Esophagus squamous epithelium (tissue), 5 donors: ENCODE data around the gene MCM6. TPM values are rescaled to one million over a fixed set of nuclear protein-coding genes. Genes with fewer than 3 reads are reported as not detected.

ENCODE experiments used
- DNase-seq: peaks from one replicate; lab custom pipeline; 2025; lab: John Stamatoyannopoulos, UW
- H3K27ac ChIP-seq, 4 donors: fragments of 200-600 bp; sonication (generic); one replicate each; pipeline ENCODE4 v1.5.1; 2016 to 2019; ENCODE audit warnings: mild to moderate bottlenecking in 1 of 4
- H3K27me3 ChIP-seq, 4 donors: fragments of 200-600 bp; sonication (generic); 1 replicate in 3 of 4; 2 replicates in 1 of 4; pipeline versions ENCODE4 v1.5.1 to v1.6.0; 2017 to 2021; ENCODE audit warnings: antibody characterized with exemption in 1 of 4
- H3K36me3 ChIP-seq, 3 donors: fragments of 200-600 bp; sonication (generic); one replicate each; pipeline ENCODE4 v1.5.1; 2016 to 2019
- H3K4me1 ChIP-seq, 3 donors: fragments of 200-600 bp; sonication (generic); one replicate each; pipeline ENCODE4 v1.5.1; 2017 to 2019
- H3K4me3 ChIP-seq, 4 donors: fragments of 200-600 bp; sonication (generic); 1 replicate in 3 of 4; 2 replicates in 1 of 4; pipeline ENCODE4 v1.5.1; 2016 to 2019; ENCODE audit warnings: mild to moderate bottlenecking in 2 of 4, moderate library complexity in 1 of 4
- H3K9me3 ChIP-seq, 3 donors: fragments of 200-600 bp; sonication (generic); one replicate each; pipeline ENCODE4 v1.5.1; 2016 to 2019
- POLR2A ChIP-seq, 4 donors: fragments of 450-650 bp; IDR thresholded peaks; one replicate each; pipeline ENCODE4 v1.6.1; 2017; ENCODE audit warnings: antibody characterized with exemption in 4 of 4, mild to moderate bottlenecking in 4 of 4, moderate library complexity in 3 of 4
- WGBS, 2 donors: methylation state at CpG; one replicate each; pipeline ENCODE4 v1.1.5; 2018; 5-methylcytosine and 5-hydroxymethylcytosine counted together
- intact Hi-C: fragments of 100-400 bp; cut with DNase I; formaldehyde crosslinking; loops from one replicate; pipeline ENCODE4 v1.15.0; 2022
- total RNA-seq, 4 donors: library from RNA; depleted of rRNA; stranded (reverse); fragments of >200 nt; gene quantifications; one replicate each; pipeline ENCODE4 v1.1.0, GENCODE V29; 2016
- TF ChIP-seq, protein P1 (sequence below), 6 experiments: fragments of 450-650 bp in 4 of 6; fragments of 200-600 bp in 2 of 6; sonication (generic) in 2 of 6; IDR thresholded peaks; one replicate each; pipeline ENCODE4 v1.5.1; 2016 to 2019; ENCODE audit warnings: antibody characterized with exemption in 6 of 6, mild to moderate bottlenecking in 4 of 6, moderate library complexity in 4 of 6
- donor health status: DM: yes; HTN: yes; CAD: no.

Gene MCM6
- total RNA-seq, 4 donors from 2014 or later, result 9.0 to 25.5 (median 16.6) TPM

DNA sequence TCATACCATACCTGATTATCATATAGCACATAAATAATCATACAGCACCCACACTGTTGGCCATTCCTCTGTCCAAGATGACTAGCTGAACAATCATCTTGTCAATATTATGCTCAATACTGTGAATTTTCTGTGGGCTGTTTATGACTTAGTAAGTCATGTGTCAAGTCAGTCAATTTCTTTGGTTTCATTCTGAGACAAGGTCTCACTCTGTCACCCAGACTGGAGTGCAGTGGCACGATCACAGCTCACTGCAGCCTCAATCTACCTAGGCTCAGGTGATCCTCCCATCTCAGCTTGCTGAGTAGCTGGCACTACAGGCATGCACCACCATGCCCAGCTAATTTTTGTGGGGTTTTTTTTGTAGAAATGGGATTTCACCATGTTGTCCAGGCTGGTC is 5.7 kb downstream of the MCM6 start:
- peaks cover 0 to 70% (median 0%) of the 10 kb centered on the region in 3 donors for H3K36me3 ChIP-seq
- 50% methylated on average over 1 of the region's 1 CpG; no CpG with 5 or more reads in 1 of the 2 donors for WGBS, 2 donors
- intact Hi-C loops, result no loop called here

DNA sequence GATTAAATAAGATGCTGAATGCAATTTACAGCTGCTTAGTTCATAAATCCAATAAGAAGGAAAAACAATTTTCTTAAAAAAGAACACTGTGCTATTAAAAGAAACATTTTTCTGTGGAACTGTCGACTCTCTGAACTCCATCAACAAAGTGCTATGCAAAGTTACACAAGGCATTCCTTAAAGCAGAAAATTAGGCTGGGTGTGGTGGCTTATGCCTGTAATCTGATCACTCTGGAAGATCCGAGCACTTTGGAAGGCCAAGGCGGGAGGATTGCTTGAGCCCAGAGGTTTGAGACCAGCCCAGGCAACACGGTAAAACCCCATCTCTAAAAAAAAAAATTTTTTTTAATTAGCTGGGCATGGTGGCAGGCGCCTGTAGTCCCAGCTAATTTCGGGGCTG is 13.0 kb downstream of the MCM6 start:
- no peak for TF ChIP-seq POLR2A (IDR thresholded peaks at IDR 0.05)
- TF ChIP-seq, protein P1, sequence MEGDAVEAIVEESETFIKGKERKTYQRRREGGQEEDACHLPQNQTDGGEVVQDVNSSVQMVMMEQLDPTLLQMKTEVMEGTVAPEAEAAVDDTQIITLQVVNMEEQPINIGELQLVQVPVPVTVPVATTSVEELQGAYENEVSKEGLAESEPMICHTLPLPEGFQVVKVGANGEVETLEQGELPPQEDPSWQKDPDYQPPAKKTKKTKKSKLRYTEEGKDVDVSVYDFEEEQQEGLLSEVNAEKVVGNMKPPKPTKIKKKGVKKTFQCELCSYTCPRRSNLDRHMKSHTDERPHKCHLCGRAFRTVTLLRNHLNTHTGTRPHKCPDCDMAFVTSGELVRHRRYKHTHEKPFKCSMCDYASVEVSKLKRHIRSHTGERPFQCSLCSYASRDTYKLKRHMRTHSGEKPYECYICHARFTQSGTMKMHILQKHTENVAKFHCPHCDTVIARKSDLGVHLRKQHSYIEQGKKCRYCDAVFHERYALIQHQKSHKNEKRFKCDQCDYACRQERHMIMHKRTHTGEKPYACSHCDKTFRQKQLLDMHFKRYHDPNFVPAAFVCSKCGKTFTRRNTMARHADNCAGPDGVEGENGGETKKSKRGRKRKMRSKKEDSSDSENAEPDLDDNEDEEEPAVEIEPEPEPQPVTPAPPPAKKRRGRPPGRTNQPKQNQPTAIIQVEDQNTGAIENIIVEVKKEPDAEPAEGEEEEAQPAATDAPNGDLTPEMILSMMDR (IDR thresholded peaks at IDR 0.05), result no peak
- WGBS, 2 donors, result 81 to 84% methylated on average over 6 of the region's 6 CpGs
- Histone ChIP-seq H3K4me1 (no peaks in the 10 kb centered on the region), H3K4me3 (no peak overlapping the region), H3K9me3 (no peaks in the 10 kb centered on the region), H3K36me3 (peaks cover 5 to 98% (median 11%) of the 10 kb centered on the region in 3 donors), H3K27me3 (no peaks in the 10 kb centered on the region), H3K27ac (no peak overlapping the region)
- no peak for DNase-seq
- intact Hi-C loops, result no loop called here

More for the DNA sequence above, 5.7 kb downstream of the MCM6 start:
- Histone ChIP-seq H3K27me3 (no peaks in the 10 kb centered on the region), H3K27ac (no peak overlapping the region), H3K4me3 (no peak overlapping the region), H3K9me3 (no peaks in the 10 kb centered on the region), H3K4me1 (peaks cover 0 to 20% (median 8%) of the 10 kb centered on the region in 3 donors)
- DNase-seq, result no peak
- TF ChIP-seq POLR2A (IDR thresholded peaks at IDR 0.05), result no peak
- TF ChIP-seq, protein P1 (IDR thresholded peaks at IDR 0.05), result no peak

DNA sequence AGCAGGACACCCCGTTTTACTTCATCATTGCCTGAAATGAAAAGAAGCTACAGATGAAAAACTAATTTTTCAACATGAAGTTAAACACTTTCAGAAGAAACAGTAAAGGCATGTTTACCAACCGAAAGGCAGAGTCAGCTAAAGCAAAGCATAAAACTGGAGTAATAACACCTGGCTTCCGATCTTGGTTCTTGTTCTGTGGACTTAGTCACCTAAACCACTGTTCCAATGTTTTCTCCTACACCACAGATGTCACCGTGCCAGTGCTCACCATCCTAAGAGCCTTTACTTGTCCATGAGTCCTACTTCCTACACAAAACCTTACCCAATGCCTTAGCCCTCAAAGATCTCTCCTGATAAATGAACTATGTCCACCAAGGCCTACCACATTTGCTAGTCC is 13.5 kb downstream of the MCM6 start:
- Histone ChIP-seq H3K27me3 (no peaks in the 10 kb centered on the region), H3K4me3 (no peak overlapping the region), H3K9me3 (no peaks in the 10 kb centered on the region), H3K4me1 (no peaks in the 10 kb centered on the region), H3K36me3 (peaks cover 5 to 98% (median 11%) of the 10 kb centered on the region in 3 donors), H3K27ac (no peak overlapping the region)
- intact Hi-C loops, result no loop called here
- 71 to 76% methylated on average over 4 of the region's 4 CpGs for WGBS, 2 donors
- no peak for DNase-seq
- no peak for TF ChIP-seq POLR2A (IDR thresholded peaks at IDR 0.05)
- TF ChIP-seq, protein P1 (IDR thresholded peaks at IDR 0.05), result no peak

DNA sequence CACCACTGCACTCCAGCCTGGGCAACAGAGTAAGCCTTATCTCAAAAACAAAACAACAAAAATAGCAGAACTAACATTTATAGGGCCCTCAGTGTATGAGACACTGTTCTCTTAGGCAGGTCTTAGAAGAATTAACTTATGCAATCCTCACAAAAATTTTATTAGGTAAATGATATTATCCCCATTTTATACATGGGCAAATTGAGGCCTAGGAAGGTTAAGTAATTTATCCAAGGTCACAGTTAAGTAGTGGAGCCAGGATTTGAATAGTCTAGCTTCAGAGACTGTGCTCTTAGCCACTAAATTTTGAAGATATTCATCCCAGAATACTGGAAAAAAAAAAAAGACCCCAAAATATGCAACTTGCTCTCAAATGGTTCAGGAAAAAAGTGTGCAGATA is 22.8 kb downstream of the MCM6 start:
- Histone ChIP-seq H3K27me3 (no peaks in the 10 kb centered on the region), H3K9me3 (no peaks in the 10 kb centered on the region), H3K27ac (no peak overlapping the region), H3K4me1 (no peaks in the 10 kb centered on the region), H3K4me3 (no peak overlapping the region), H3K36me3 (peaks cover 0 to 94% (median 0%) of the 10 kb centered on the region in 3 donors)
- intact Hi-C loops, result no loop called here
- no peak for DNase-seq
- TF ChIP-seq POLR2A (IDR thresholded peaks at IDR 0.05), result no peak
- TF ChIP-seq, protein P1 (IDR thresholded peaks at IDR 0.05), result no peak

DNA sequence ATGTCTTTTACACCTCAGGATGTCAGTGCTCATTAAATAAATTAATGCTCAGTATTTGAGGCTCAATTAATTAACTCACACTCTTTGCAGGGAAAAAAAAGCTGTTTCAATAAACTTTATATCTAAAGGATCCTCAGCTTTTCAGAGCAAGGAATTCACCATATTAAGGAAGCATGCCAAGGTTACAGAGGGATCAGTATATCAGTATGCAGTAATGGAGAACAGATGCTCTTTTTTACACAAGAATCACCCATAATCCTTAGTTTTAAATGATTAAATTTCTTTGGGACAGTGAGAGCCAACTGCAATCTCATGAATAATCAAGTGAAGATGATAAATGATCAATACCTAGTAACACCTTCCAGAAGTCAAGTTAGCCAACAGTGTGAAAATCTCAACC is 24.4 kb downstream of the MCM6 start:
- DNase-seq, result no peak
- intact Hi-C loops, result no loop called here
- TF ChIP-seq POLR2A (IDR thresholded peaks at IDR 0.05), result no peak
- TF ChIP-seq, protein P1 (IDR thresholded peaks at IDR 0.05), result no peak
- H3K4me3 ChIP-seq, result no peak overlapping the region
- H3K27ac ChIP-seq, result no peak overlapping the region
- H3K27me3 ChIP-seq, result no peaks in the 10 kb centered on the region
- H3K9me3 ChIP-seq, result no peaks in the 10 kb centered on the region
- peaks cover 0 to 94% (median 0%) of the 10 kb centered on the region in 3 donors for H3K36me3 ChIP-seq
- no peaks in the 10 kb centered on the region for H3K4me1 ChIP-seq
